H9 (cell line): ENCODE results near the gene ANGPTL7. TPM values are rescaled to one million over a fixed set of nuclear protein-coding genes. Genes with fewer than 3 reads are reported as not detected.

Source experiments
- DNase-seq: peaks from one replicate; pipeline ENCODE4 v3.0.0-alpha.2; 2017
- H2AFZ ChIP-seq: one replicate; pipeline ENCODE4 v1.6.1; 2013; ENCODE audit warnings: mild to moderate bottlenecking, low read length, control low read depth, moderate library complexity
- H2AK5ac ChIP-seq: 2 replicates; pipeline ENCODE4 v1.6.1; 2013; ENCODE audit warnings: low read length, control low read depth, mixed read lengths; ENCODE audit not compliant: insufficient read length
- H2BK120ac ChIP-seq: one replicate; pipeline ENCODE4 v1.6.1; 2013; ENCODE audit warnings: low read depth, mild to moderate bottlenecking, low read length, control low read depth, inconsistent platforms; ENCODE audit not compliant: poor library complexity, severe bottlenecking
- H2BK12ac ChIP-seq: 2 replicates; pipeline ENCODE4 v1.6.1; 2013; ENCODE audit warnings: low read length, control low read depth, mixed read lengths, low read depth; ENCODE audit not compliant: insufficient read length
- H2BK15ac ChIP-seq: 2 replicates; pipeline ENCODE4 v1.6.1; 2013; ENCODE audit warnings: low read depth, low read length, control low read depth
- H2BK20ac ChIP-seq: one replicate; pipeline ENCODE4 v1.6.1; 2013; ENCODE audit warnings: low read depth, mild to moderate bottlenecking, low read length, control low read depth, inconsistent platforms; ENCODE audit not compliant: poor library complexity, severe bottlenecking
- H2BK5ac ChIP-seq: 2 replicates; pipeline ENCODE4 v1.6.1; 2013; ENCODE audit warnings: low read length, control low read depth, mixed read lengths; ENCODE audit not compliant: insufficient read length
- H3K14ac ChIP-seq: 2 replicates; pipeline ENCODE4 v1.6.1; 2013; ENCODE audit warnings: low read length, control low read depth; ENCODE audit not compliant: insufficient read depth
- H3K18ac ChIP-seq: 2 replicates; pipeline ENCODE4 v1.6.1; 2013; ENCODE audit warnings: low read depth, mild to moderate bottlenecking, mixed read lengths, low read length, control low read depth; ENCODE audit not compliant: insufficient read length
- H3K23ac ChIP-seq: 2 replicates; pipeline ENCODE4 v1.6.1; 2013; ENCODE audit warnings: low read length, control low read depth, mixed read lengths, low read depth; ENCODE audit not compliant: insufficient read length
- H3K23me2 ChIP-seq: 2 replicates; pipeline ENCODE4 v1.6.1; 2013; ENCODE audit warnings: low read depth, mild to moderate bottlenecking, mixed read lengths, low read length, control low read depth; ENCODE audit not compliant: insufficient read length, poor library complexity, severe bottlenecking
- H3K27ac ChIP-seq: 2 replicates; pipeline ENCODE4 v1.5.1; 2013; ENCODE audit warnings: low read length, control low read depth, mixed read lengths, low read depth; ENCODE audit not compliant: insufficient read length
- H3K27me3 ChIP-seq: 2 replicates; pipeline ENCODE4 v1.6.1; 2013; ENCODE audit warnings: low read length, control low read depth, inconsistent platforms; ENCODE audit not compliant: insufficient read depth
- H3K4ac ChIP-seq: 2 replicates; pipeline ENCODE4 v1.6.1; 2013; ENCODE audit warnings: low read depth, mild to moderate bottlenecking, control low read depth, inconsistent platforms, low read length, moderate library complexity
- H3K4me1 ChIP-seq: 2 replicates; pipeline ENCODE4 v1.6.1; 2013; ENCODE audit warnings: low read length, control low read depth, inconsistent platforms; ENCODE audit not compliant: insufficient read depth
- H3K4me2 ChIP-seq: 2 replicates; pipeline ENCODE4 v1.6.1; 2013; ENCODE audit warnings: low read length, control low read depth, mixed read lengths; ENCODE audit not compliant: insufficient read length, insufficient read depth
- H3K56ac ChIP-seq: 2 replicates; pipeline ENCODE4 v1.6.1; 2013; ENCODE audit warnings: low read depth, mild to moderate bottlenecking, mixed read lengths, low read length, control low read depth; ENCODE audit not compliant: insufficient read length
- H3K79me1 ChIP-seq: 2 replicates; pipeline ENCODE4 v1.6.1; 2013; ENCODE audit warnings: low read depth, mild to moderate bottlenecking, moderate library complexity, low read length, control low read depth, inconsistent platforms; ENCODE audit not compliant: insufficient read depth, poor library complexity, severe bottlenecking
- H3K79me2 ChIP-seq: 2 replicates; pipeline ENCODE4 v1.6.1; 2013; ENCODE audit warnings: low read length, control low read depth, inconsistent platforms; ENCODE audit not compliant: insufficient read depth
- H3K9ac ChIP-seq: 2 replicates; pipeline ENCODE4 v1.6.1; 2013; ENCODE audit warnings: low read length, control low read depth, mixed read lengths; ENCODE audit not compliant: insufficient read length; ENCODE audit errors: extremely low read depth
- H3K9me3 ChIP-seq: one replicate; pipeline ENCODE4 v1.6.1; 2013; ENCODE audit warnings: low read depth, low read length, inconsistent platforms; ENCODE audit not compliant: control insufficient read depth
- H3T11ph ChIP-seq: one replicate; pipeline ENCODE4 v1.6.1; 2013; ENCODE audit warnings: mild to moderate bottlenecking, low read length, control low read depth, inconsistent platforms
- H4K20me1 ChIP-seq: one replicate; pipeline ENCODE4 v1.6.1; 2013; ENCODE audit not compliant: control insufficient read depth, insufficient read length, insufficient read depth
- H4K5ac ChIP-seq: 2 replicates; pipeline ENCODE4 v1.6.1; 2013; ENCODE audit warnings: low read depth, mild to moderate bottlenecking, mixed read lengths, low read length, control low read depth; ENCODE audit not compliant: insufficient read length
- H4K8ac ChIP-seq: replicated peaks from 2 replicates; pipeline ENCODE4 v1.6.1; 2013; ENCODE audit warnings: low read length, control low read depth, mixed read lengths, low read depth; ENCODE audit not compliant: insufficient read length
- H4K91ac ChIP-seq: 2 replicates; pipeline ENCODE4 v1.6.1; 2013; ENCODE audit warnings: low read depth, mild to moderate bottlenecking, moderate library complexity, mixed read lengths, low read length, control low read depth; ENCODE audit not compliant: insufficient read length
- H3K27ac Mint-ChIP-seq, 3 experiments: 2 replicates in 2 of 3; 3 replicates in 1 of 3; pipeline ENCODE4 v1.8.0; 2020 to 2021; ENCODE audit warnings: mixed read lengths in 3 of 3, mild to moderate bottlenecking in 1 of 3, moderate library complexity in 1 of 3
- H3K27me3 Mint-ChIP-seq: 2 replicates; pipeline ENCODE4 v1.8.0; 2021; ENCODE audit warnings: low read depth, mild to moderate bottlenecking, moderate library complexity, mixed read lengths
- H3K36me3 Mint-ChIP-seq, 3 experiments: 2 replicates in 2 of 3; 3 replicates in 1 of 3; pipeline ENCODE4 v1.8.0; 2020 to 2021; ENCODE audit warnings: low read depth in 3 of 3, mixed read lengths in 3 of 3; ENCODE audit not compliant: insufficient read depth in 1 of 3
- H3K4me1 Mint-ChIP-seq, 2 experiments: 2 replicates each; pipeline ENCODE4 v1.8.0; 2020; ENCODE audit warnings: mixed read lengths in 2 of 2
- H3K4me3 Mint-ChIP-seq, 2 experiments: 2 replicates in 1 of 2; 3 replicates in 1 of 2; pipeline ENCODE4 v1.8.0; 2020 to 2021; ENCODE audit warnings: mild to moderate bottlenecking in 2 of 2, mixed read lengths in 2 of 2, moderate library complexity in 1 of 2
- H3K9me3 Mint-ChIP-seq, 2 experiments: 2 replicates in 1 of 2; 3 replicates in 1 of 2; pipeline ENCODE4 v1.8.0; 2020; ENCODE audit warnings: mild to moderate bottlenecking in 2 of 2, mixed read lengths in 2 of 2, moderate library complexity in 1 of 2
- WGBS: extraction: QIAGEN DNeasy Blood & Tissue Kit; methylation state at CpG from one replicate; pipeline ENCODE4 v1.1.7; 2013; ENCODE audit warnings: missing lambda C conversion rate, low lambda C conversion rate, mixed read lengths; ENCODE audit not compliant: insufficient read length; ENCODE audit errors: extremely low coverage; 5-methylcytosine and 5-hydroxymethylcytosine counted together
- total RNA-seq: library from RNA; stranded (reverse); gene quantifications from 2 replicates; pipeline ENCODE4 v1.2.1, GENCODE V29; 2021
- TF ChIP-seq, protein P1 (sequence below): fragments of 200-600 bp; sonication (generic); conservative IDR thresholded peaks from 3 replicates; pipeline ENCODE4 v1.8.0; 2021; ENCODE audit warnings: antibody characterized with exemption, mild to moderate bottlenecking

ANGPTL7 gene
- total RNA-seq, 1 experiment from 2014 or later: not detected

DNA sequence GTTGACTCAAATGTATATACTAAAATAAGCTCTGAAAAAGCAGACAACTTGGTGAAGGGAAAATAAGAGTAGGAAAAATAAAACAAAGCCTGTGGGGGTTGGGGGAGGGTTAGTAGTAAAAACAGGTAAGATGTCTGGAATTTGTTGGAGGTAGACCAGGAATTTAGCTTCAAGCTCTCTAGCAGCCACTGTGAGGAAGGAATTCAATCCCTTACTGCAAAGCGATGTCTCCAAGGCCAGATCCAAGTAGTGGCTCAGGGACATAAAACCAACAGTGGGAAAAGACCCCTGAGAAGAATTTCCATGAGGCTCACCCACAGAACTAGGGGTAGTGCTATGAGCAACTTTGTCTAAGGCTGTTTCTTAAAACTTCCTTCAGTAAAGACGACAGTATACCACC lies 7.8 kb downstream of the ANGPTL7 start:
- Histone ChIP-seq H2AFZ (no peak overlapping the region), H4K20me1 (no peaks in the 10 kb centered on the region), H3K23me2 (no peaks in the 10 kb centered on the region), H3K9ac (no peak overlapping the region), H3K23ac (no peak overlapping the region), H4K91ac (no peak overlapping the region), H2AK5ac (no peak overlapping the region), H3K4me1 (no peaks in the 10 kb centered on the region), H3K79me1 (no peaks in the 10 kb centered on the region), H2BK120ac (no peak overlapping the region), H3K56ac (no peak overlapping the region), H3K9me3 (no peaks in the 10 kb centered on the region), H3T11ph (no peak overlapping the region), H3K14ac (no peak overlapping the region), H3K18ac (no peak overlapping the region), H3K79me2 (no peaks in the 10 kb centered on the region), H3K27ac (no peak overlapping the region), H3K4ac (no peak overlapping the region), H2BK5ac (no peak overlapping the region), H2BK20ac (no peak overlapping the region), H3K27me3 (no peaks in the 10 kb centered on the region), H2BK12ac (no peak overlapping the region), H3K4me2 (no peak overlapping the region), H4K8ac (no peak overlapping the region), H4K5ac (no peak overlapping the region), H2BK15ac (no peak overlapping the region)
- no peaks in the 10 kb centered on the region; a peak in 1 of 5 replicates for H3K9me3 Mint-ChIP-seq
- H3K4me3 Mint-ChIP-seq: no peak overlapping the region
- TF ChIP-seq, protein P1, sequence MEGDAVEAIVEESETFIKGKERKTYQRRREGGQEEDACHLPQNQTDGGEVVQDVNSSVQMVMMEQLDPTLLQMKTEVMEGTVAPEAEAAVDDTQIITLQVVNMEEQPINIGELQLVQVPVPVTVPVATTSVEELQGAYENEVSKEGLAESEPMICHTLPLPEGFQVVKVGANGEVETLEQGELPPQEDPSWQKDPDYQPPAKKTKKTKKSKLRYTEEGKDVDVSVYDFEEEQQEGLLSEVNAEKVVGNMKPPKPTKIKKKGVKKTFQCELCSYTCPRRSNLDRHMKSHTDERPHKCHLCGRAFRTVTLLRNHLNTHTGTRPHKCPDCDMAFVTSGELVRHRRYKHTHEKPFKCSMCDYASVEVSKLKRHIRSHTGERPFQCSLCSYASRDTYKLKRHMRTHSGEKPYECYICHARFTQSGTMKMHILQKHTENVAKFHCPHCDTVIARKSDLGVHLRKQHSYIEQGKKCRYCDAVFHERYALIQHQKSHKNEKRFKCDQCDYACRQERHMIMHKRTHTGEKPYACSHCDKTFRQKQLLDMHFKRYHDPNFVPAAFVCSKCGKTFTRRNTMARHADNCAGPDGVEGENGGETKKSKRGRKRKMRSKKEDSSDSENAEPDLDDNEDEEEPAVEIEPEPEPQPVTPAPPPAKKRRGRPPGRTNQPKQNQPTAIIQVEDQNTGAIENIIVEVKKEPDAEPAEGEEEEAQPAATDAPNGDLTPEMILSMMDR: no peak
- no peak for DNase-seq
- no CpG with 5 or more reads among the region's 2 CpGs for WGBS
- H3K27me3 Mint-ChIP-seq: no peaks in the 10 kb centered on the region
- peaks cover 12 to 80% (median 64%) of the 10 kb centered on the region in 3 experiments; a peak in 6 of 7 replicates for H3K36me3 Mint-ChIP-seq
- peak overlapping the region in 2 of 3 experiments; percentile 11 to 62; a peak in 2 of 7 replicates for H3K27ac Mint-ChIP-seq
- H3K4me1 Mint-ChIP-seq: no peaks in the 10 kb centered on the region
